Thyroid gland (tissue), 4 donors: ENCODE measurements around the gene DKK3. TPM values are rescaled to one million over a fixed set of nuclear protein-coding genes. Genes with fewer than 3 reads are reported as not detected.

Source experiments
- DNase-seq, 2 donors: peaks; one replicate each; pipeline ENCODE4 v3.0.0-alpha.2; 2019
- H3K27ac ChIP-seq, 3 donors: fragments of 200-600 bp; sonication (generic); 1 replicate in 2 of 3; 2 replicates in 1 of 3; pipeline ENCODE4 v1.5.1; 2016 to 2019; ENCODE audit warnings: mild to moderate bottlenecking in 1 of 3, moderate library complexity in 1 of 3
- H3K27me3 ChIP-seq: fragments of 200-600 bp; sonication (generic); one replicate; pipeline ENCODE4 v1.5.1; 2019
- H3K36me3 ChIP-seq, 2 donors: fragments of 200-600 bp; sonication (generic); one replicate each; pipeline ENCODE4 v1.5.1; 2016 to 2019
- H3K4me1 ChIP-seq, 2 donors: fragments of 200-600 bp; sonication (generic); one replicate each; pipeline ENCODE4 v1.5.1; 2017 to 2019
- H3K4me3 ChIP-seq, 3 donors: fragments of 200-600 bp; sonication (generic); replicated peaks in 1 of 3; 1 replicate in 2 of 3; 2 replicates in 1 of 3; pipeline ENCODE4 v1.5.1; 2016; ENCODE audit warnings: mild to moderate bottlenecking in 1 of 3
- H3K9me3 ChIP-seq: fragments of 200-600 bp; sonication (generic); one replicate; pipeline ENCODE4 v1.5.1; 2017
- CTCF ChIP-seq, 6 experiments: fragments of 200-600 bp in 3 of 6; fragments of 450-650 bp in 3 of 6; sonication (generic) in 3 of 6; IDR thresholded peaks; one replicate each; pipeline ENCODE4 v1.5.1; 2016 to 2019; ENCODE audit warnings: antibody characterized with exemption in 6 of 6, mild to moderate bottlenecking in 2 of 6, inconsistent platforms in 1 of 6, moderate library complexity in 1 of 6
- POLR2A ChIP-seq, 2 donors: fragments of 450-650 bp; IDR thresholded peaks; one replicate each; pipeline ENCODE4 v1.6.1; 2017; ENCODE audit warnings: antibody characterized with exemption in 2 of 2, mild to moderate bottlenecking in 2 of 2, moderate library complexity in 1 of 2
- WGBS, 2 donors: methylation state at CpG; one replicate each; pipeline ENCODE4 v1.1.5; 2017; 5-methylcytosine and 5-hydroxymethylcytosine counted together
- intact Hi-C: fragments of 100-400 bp; cut with DNase I; formaldehyde crosslinking; loops from one replicate; pipeline ENCODE4 v1.15.1; 2023
- total RNA-seq, 4 donors: library from RNA; depleted of rRNA; stranded (reverse); fragments of >200 nt; gene quantifications; one replicate each; pipeline ENCODE4 v1.2.3, GENCODE V29; 2016

Gene DKK3
- total RNA-seq, 4 donors from 2014 or later = 15.1 to 72.0 (median 27.3) TPM

DNA sequence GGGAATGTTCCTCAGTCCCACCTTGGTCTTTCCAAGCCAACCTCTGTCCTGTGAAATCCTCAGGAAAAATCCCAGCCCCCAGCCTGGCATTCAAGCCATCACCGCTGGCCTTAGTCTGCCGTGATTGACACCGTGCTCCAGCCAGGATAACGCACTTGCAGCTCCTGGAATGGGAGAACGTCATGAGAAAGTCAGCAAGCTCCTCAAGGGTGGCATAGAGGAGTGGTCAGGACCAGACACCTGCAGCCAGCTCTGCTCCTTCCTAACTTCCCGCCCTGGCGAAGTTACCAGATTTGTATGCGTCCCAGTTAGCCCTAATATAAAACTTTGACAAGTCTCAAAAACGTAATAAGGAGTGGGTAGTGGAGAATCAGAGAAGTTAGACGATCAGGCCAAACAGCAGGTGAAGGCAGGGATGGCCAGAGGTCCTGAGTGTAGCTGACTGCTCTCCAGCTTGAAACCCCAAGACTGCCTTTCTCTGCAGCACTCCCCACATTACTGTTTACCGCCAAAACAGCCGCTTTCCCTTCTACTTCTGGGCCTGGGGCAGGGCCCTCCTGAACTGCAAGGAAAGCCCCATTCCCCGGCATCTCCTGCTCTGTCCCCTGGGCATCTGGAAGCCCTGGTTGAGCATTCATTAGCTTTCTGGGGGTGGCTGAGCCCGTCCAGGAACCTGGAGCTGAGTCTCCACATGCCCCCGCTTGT lies 1.3 kb upstream of the DKK3 start:
- intact Hi-C loops = no loop called here
- H3K36me3 ChIP-seq = no peaks in the 10 kb centered on the region
- H3K4me1 ChIP-seq = peaks cover 6 to 8% of the 10 kb centered on the region in 2 donors
- peak overlapping the region in 1 of 3 donors; percentile 38 for H3K4me3 ChIP-seq
- TF ChIP-seq CTCF (IDR thresholded peaks at IDR 0.05) = no peak
- H3K9me3 ChIP-seq = no peaks in the 10 kb centered on the region
- H3K27ac ChIP-seq = no peak overlapping the region
- no peaks in the 10 kb centered on the region for H3K27me3 ChIP-seq
- 67 to 91% methylated on average over 10 to 15 of the region's 15 CpGs for WGBS, 2 donors
- no peak for DNase-seq

GRCh38 chr11:12008790-12009616 lies 577 bp upstream of the DKK3 start:
- intact Hi-C loops = no loop called here
- Histone ChIP-seq H3K4me1 (peaks cover 6 to 8% of the 10 kb centered on the region in 2 donors), H3K36me3 (no peaks in the 10 kb centered on the region), H3K27ac (peak overlapping the region in 2 of 3 donors; percentile 23 to 46), H3K27me3 (no peaks in the 10 kb centered on the region), H3K9me3 (no peaks in the 10 kb centered on the region), H3K4me3 (peak overlapping the region in 1 of 3 donors; percentile 38)
- peak; percentile 12 to 42 for DNase-seq
- 0 to 3% methylated on average over 10 to 24 of the region's 76 CpGs for WGBS, 2 donors
- no peak for TF ChIP-seq CTCF (IDR thresholded peaks at IDR 0.05)

DNA sequence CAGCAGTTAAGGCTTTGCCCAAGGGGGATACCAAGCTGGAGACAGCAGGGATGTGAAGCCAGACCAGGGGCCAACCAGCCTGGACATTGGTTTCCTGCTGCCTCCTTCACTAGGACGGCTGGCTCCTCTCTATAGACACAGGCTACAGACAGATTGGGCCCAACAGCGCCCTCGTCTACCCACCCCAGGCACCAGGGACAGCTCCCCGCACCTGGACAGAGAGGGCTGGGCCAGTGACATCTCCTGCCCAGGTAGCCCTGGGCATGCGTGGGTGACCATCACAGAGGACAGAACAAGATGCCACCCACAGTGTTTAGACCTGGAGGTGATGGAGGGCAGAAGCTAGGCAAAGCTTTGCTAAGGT lies 1.2 kb downstream of the DKK3 start:
- H3K4me3 ChIP-seq = no peak overlapping the region
- H3K4me1 ChIP-seq = peaks cover 6 to 8% of the 10 kb centered on the region in 2 donors
- intact Hi-C loops = no loop called here
- no peaks in the 10 kb centered on the region for H3K9me3 ChIP-seq
- H3K36me3 ChIP-seq = no peaks in the 10 kb centered on the region
- no peak overlapping the region for H3K27ac ChIP-seq
- no peak for DNase-seq
- no peaks in the 10 kb centered on the region for H3K27me3 ChIP-seq
- TF ChIP-seq POLR2A (IDR thresholded peaks at IDR 0.05) (no peak), CTCF (IDR thresholded peaks at IDR 0.05) (no peak)
- WGBS, 2 donors = 88 to 100% methylated on average over 1 to 3 of the region's 5 CpGs

DNA sequence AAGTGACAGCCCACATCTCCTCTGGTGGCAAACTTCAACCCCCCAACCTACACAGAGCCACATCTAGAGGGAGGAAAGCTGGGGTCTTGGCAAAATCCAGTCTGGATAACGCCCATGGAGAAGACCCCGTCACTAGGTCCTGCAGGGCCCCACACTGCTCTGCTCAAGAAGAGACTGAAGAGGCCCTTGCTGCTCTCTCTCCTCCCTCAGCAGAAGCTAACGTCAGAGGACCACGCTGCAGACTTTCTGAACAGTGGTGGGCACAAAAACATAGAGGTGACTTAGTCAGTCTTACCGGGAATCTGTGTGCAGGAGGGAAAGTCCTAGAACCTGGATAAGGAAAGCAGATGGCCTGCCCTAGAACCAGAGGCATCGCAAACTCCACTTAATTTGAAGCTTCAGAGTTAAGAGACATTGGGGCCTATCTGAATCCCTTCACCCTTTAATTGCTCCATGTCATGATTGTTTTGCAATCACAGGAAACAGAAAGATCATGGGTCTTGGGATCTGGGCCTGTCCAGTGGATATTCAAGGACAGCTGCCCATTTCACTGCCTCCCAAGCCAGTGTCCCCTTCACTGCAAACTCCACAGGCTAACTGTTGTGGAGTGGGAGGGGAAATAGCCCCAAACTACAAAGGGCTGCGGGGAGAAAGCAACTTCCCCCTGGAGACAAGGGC lies 1.7 kb downstream of the DKK3 start:
- no peaks in the 10 kb centered on the region for H3K9me3 ChIP-seq
- WGBS, 2 donors = 95 to 96% methylated on average over 7 of the region's 7 CpGs
- no peak overlapping the region for H3K27ac ChIP-seq
- no peaks in the 10 kb centered on the region for H3K27me3 ChIP-seq
- no peak for TF ChIP-seq CTCF (IDR thresholded peaks at IDR 0.05)
- TF ChIP-seq POLR2A (IDR thresholded peaks at IDR 0.05) = no peak
- H3K36me3 ChIP-seq = no peaks in the 10 kb centered on the region
- peaks cover 6 to 8% of the 10 kb centered on the region in 2 donors for H3K4me1 ChIP-seq
- DNase-seq = no peak
- intact Hi-C loops = no loop called here
- H3K4me3 ChIP-seq = no peak overlapping the region
